ENCODE results near the gene CYSTM1.

CYSTM1 gene

DNA sequence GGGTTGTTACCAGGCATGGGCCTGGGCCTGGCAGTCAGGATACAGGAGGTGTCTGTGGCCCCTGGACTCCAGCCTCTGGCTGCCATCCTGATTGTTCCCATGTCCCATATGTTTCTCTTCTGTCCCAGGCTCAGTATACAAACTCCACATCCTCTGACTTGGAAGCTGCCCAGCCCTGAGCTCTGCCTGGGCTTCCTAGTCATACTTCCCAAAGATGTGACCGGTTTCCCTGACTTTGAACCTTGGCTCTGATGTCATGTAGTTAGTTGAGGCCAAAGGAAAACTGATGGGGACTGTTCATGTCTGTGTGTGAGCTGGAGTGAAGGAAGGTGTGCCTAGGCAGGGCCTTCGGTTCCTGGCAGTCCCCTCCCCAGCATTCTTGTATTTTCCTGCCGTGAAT is 50.4 kb downstream of the CYSTM1 start:
- H3K9me3 ChIP-seq: no peaks in the 10 kb centered on the region
- H3K4me3 ChIP-seq (ENCODE audit: low read depth in 1 of 2, low read length in 1 of 2): no peak overlapping the region
- H3K27me3 ChIP-seq: no peaks in the 10 kb centered on the region
- TF ChIP-seq, protein P1, sequence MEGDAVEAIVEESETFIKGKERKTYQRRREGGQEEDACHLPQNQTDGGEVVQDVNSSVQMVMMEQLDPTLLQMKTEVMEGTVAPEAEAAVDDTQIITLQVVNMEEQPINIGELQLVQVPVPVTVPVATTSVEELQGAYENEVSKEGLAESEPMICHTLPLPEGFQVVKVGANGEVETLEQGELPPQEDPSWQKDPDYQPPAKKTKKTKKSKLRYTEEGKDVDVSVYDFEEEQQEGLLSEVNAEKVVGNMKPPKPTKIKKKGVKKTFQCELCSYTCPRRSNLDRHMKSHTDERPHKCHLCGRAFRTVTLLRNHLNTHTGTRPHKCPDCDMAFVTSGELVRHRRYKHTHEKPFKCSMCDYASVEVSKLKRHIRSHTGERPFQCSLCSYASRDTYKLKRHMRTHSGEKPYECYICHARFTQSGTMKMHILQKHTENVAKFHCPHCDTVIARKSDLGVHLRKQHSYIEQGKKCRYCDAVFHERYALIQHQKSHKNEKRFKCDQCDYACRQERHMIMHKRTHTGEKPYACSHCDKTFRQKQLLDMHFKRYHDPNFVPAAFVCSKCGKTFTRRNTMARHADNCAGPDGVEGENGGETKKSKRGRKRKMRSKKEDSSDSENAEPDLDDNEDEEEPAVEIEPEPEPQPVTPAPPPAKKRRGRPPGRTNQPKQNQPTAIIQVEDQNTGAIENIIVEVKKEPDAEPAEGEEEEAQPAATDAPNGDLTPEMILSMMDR (IDR thresholded peaks at IDR 0.05): no peak
- peaks cover 46 to 60% of the 10 kb centered on the region in 2 experiments for H3K4me1 ChIP-seq (ENCODE audit: control insufficient read depth in 1 of 2, insufficient read depth in 1 of 2, low read depth in 1 of 2, low read length in 1 of 2)
- no peaks in the 10 kb centered on the region for H3K36me3 ChIP-seq
- no peak overlapping the region for H3K27ac ChIP-seq

DNA sequence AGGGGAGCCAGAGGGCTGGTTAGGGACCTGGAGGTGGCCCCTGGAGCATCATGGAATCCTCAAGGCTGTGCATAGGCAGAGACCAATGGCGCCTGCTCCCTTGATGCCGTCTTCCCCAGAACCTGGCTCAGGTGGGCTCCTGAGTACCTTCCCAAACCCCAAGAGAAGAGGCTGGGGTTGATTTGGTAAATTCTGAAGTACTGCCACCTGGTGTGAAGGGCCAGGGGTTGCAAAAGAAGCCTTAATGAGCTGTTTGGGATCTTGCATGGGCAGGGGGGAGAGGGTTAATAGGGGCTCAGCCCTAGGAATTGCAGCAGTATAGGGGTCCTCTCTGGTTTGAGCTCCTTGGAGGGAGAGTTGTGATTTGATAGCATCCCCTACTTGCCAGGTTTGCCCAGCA is 52.1 kb downstream of the CYSTM1 start:
- peaks cover 44 to 53% of the 10 kb centered on the region in 2 experiments for H3K4me1 ChIP-seq (ENCODE audit: control insufficient read depth in 1 of 2, insufficient read depth in 1 of 2, low read depth in 1 of 2, low read length in 1 of 2)
- H3K27ac ChIP-seq: no peak overlapping the region
- no peaks in the 10 kb centered on the region for H3K9me3 ChIP-seq
- no peaks in the 10 kb centered on the region for H3K36me3 ChIP-seq
- H3K4me3 ChIP-seq (ENCODE audit: low read depth in 1 of 2, low read length in 1 of 2): no peak overlapping the region
- H3K27me3 ChIP-seq: no peaks in the 10 kb centered on the region
- TF ChIP-seq, protein P1 (IDR thresholded peaks at IDR 0.05): no peak

DNA sequence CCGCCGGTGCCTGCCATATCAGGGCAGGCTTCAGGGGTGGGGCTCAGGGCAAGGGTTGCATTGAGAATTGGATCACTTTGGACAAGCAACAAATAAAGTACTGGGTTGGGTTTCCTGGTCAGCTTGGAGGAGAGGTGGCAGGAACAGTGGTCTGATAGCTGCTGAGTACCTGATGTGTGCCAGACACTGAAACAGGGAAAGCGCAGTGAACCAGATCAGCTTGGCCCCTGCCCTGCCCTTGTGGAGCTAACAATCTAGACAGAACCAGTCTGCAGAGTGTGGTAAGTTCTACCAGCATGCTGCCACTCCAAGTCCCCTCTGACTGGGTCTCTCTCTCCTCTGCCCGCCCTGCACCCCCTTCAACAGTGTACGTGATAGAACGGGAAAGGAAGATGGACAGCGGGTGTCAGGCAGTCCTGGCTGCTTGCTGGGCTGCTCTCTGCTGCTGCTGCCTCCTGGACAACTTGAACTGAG is 53.4 kb downstream of the CYSTM1 start:
- H3K27me3 ChIP-seq: no peaks in the 10 kb centered on the region
- H3K4me3 ChIP-seq (ENCODE audit: low read depth in 1 of 2, low read length in 1 of 2): no peak overlapping the region
- no peaks in the 10 kb centered on the region for H3K36me3 ChIP-seq
- peaks cover 47 to 53% of the 10 kb centered on the region in 2 experiments for H3K4me1 ChIP-seq (ENCODE audit: control insufficient read depth in 1 of 2, insufficient read depth in 1 of 2, low read depth in 1 of 2, low read length in 1 of 2)
- no peaks in the 10 kb centered on the region for H3K9me3 ChIP-seq
- peak overlapping the region; percentile 62 for H3K27ac ChIP-seq
- TF ChIP-seq, protein P1 (IDR thresholded peaks at IDR 0.05): no peak

DNA sequence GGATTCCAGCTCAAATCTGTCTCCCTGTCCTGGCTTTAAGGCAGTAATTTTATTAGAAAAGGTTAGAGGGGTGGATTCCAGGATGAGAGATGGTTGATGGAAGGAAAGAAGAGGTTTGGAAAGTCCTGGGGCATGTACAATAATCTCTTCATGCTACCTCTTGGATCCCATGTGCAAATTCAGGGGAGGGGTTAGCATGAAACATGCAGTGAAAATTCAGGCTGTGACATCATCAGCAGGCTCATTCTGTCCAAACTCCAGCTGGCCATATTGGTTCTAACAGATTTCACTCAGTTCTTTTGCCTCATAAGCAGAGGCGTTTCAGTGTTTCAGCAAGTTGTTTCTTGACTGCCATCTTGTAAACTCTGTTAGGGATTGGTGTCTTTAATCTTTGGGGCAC is 55.4 kb downstream of the CYSTM1 start:
- Histone ChIP-seq H3K4me3 (ENCODE audit: low read depth in 1 of 2, low read length in 1 of 2) (no peak overlapping the region), H3K27me3 (no peaks in the 10 kb centered on the region), H3K36me3 (no peaks in the 10 kb centered on the region), H3K4me1 (ENCODE audit: control insufficient read depth in 1 of 2, insufficient read depth in 1 of 2, low read depth in 1 of 2, low read length in 1 of 2) (peaks cover 66 to 67% of the 10 kb centered on the region in 2 experiments), H3K9me3 (no peaks in the 10 kb centered on the region), H3K27ac (no peak overlapping the region)
- TF ChIP-seq, protein P1 (IDR thresholded peaks at IDR 0.05): no peak

DNA sequence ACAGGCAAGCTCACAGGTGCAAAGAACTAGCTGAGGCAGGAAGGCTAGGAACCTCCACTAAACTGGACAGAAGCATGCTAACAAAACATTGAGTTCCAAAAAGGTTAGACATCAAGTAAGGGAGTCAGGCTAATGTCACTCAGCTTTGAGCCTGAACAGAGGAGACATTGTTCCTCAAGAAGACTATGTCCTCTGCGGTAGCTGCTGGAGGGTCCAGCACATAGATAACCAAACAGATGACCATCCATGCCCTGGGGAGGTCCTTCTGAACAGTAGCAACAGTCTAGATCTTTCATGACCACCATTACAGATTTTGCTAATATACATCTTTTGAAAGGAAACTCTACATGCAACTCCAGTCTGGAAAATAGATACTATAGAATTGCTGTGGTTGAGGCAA is 57.7 kb downstream of the CYSTM1 start:
- Histone ChIP-seq H3K27me3 (no peaks in the 10 kb centered on the region), H3K27ac (peak overlapping the region; percentile 21), H3K4me1 (ENCODE audit: control insufficient read depth in 1 of 2, insufficient read depth in 1 of 2, low read depth in 1 of 2, low read length in 1 of 2) (peaks cover 83 to 85% of the 10 kb centered on the region in 2 experiments), H3K4me3 (ENCODE audit: low read depth in 1 of 2, low read length in 1 of 2) (no peak overlapping the region), H3K9me3 (no peaks in the 10 kb centered on the region), H3K36me3 (no peaks in the 10 kb centered on the region)
- TF ChIP-seq, protein P1 (IDR thresholded peaks at IDR 0.05): no peak

Measured in neutrophil (primary cell).